ENCODE results near the gene LZTS2.
A peak's percentile ranks its signal among the peaks of the same experiment; 100 is the strongest.

LZTS2 gene

DNA sequence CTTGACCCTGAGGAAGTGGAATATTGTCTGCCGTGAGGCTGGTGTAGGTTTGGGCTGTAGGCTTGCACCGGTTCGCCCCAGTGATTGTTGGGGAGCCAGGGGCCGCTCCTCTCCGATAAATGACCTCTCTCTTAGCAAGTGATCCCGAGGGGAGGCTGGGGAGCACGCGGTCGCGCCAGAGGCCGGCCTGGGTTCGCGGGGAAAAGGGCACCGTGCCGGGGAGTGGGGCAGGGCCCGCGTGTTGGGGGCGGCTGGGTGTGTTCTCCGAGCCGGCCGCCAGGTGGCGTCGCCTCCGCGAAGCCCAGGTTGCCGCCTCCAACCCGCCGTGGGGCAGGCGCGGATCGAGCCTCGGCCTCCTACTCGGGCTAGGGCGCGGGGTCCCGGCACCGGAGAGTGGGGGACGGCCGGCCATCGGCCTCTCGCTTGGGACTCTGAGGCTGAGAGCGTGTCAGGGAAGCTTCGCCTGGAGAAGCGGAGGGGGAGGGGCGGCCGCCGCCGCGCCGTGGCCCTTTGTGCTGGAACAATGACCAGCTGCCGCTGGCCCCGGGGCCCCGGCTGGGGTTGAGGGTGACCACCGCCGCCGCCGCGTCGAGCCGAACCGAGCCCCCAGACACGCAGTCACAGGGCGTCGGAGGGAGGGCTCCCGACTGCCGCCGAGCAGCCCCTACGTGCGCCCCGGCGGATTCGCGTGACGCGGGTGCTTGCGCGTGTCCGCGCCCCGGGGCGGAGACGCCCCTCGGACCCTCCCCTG lies 442 bp upstream of the LZTS2 start:
- peak; percentile 92 for DNase-seq (ENCODE audit: low spot score)

DNA sequence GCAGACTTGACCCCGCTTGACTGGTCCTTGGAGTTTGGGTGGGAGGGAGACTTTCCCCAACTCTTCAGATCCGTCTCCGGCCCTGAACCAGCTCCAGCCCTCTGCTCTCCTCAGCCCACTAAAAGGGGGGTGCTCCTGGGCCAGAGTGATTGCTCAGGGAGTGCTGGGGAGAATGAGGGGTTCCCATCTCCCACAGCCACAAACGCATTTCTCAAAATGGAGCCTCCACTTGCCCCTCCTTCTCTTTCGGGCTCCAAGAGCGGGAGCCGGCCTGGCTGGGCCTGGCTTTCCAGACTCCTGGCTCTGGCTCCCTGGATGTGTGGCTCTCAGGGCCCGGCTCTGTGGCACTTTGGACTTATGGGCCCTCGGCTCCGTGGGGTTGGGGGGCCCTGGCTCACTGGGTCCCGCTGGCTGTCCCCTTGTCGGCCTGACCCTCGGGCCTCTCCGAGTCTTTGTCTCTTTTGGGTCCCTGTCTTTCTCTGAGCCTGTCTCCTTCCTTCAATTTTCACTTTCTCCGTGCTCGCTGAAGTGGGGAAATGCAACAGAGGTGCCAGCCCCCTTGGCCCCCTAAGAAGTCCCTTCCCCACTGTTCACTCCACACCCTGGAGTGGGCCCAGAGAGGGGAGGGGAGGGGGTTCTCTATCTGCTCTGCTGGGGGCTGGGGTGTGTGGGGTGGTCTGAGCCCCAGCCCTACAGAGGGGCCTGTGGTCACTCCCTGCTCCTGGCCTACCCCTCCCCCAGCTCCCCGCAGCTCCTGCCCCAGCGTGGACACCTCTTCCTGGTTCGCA lies 713 bp downstream of the LZTS2 start:
- DNase-seq (ENCODE audit: low spot score) = no peak

DNA sequence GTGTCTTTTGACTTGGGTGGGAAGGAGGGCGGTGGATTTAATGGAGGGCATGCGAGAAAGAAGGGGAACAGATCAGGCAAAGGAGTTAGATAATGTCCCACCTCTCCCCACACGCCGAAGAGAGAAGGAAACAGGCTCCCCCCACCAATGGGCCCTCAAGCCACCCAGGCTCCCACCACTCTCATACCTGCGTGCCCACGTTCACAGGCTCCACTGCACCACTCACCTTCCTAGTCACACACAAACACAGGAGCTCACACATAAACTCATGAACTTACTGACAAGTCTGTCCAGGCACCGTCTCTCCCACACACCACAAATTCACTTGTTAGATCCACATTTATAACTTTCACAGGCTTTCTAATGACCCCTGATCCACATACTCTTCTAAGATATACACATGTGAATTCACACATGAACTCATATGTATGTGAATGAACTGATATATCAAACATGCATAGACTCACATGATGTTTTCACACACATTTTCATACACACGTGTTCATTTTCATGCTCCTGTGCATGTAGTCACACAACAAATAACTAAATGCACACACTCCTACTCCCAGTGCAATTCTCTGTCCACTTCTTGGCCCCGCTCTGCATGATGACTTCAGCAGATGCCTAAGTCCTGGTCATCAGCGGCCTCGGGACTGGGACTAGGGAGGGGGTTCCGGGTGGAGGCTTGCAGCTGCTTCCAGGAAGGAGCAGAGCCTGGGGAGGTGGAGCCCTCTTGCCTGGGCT lies 1.5 kb downstream of the LZTS2 start:
- DNase-seq (ENCODE audit: low spot score) = no peak

DNA sequence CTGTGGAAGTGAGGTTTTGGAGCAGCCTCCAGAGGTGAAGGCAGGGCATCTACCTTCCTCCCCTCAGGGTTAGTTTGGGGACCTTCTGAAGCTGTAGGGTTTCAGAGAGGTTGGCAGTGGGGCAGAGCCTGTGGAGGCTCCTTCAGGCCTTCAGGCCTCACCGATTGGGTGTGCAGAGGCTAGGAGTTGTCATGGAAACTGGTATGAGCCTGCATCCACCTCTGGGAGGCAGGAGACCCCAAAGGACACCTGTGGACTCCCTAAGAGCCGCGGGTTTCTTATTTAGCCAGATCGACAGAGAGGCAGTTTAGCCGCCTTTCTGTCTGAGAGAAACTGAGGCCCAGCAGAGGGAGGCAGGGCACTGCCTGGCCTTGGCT lies 2.0 kb downstream of the LZTS2 start:
- DNase-seq (ENCODE audit: low spot score) = no peak

DNA sequence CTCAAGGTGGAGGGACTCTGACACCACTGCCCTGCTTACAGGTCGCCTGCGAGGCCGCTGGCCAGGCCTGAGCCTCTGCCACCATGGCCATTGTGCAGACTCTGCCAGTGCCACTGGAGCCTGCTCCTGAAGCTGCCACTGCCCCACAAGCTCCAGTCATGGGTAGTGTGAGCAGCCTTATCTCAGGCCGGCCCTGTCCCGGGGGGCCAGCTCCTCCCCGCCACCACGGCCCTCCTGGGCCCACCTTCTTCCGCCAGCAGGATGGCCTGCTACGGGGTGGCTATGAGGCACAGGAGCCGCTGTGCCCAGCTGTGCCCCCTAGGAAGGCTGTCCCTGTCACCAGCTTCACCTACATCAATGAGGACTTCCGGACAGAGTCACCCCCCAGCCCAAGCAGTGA lies 2.8 kb downstream of the LZTS2 start:
- DNase-seq (ENCODE audit: low spot score) = no peak

DNA sequence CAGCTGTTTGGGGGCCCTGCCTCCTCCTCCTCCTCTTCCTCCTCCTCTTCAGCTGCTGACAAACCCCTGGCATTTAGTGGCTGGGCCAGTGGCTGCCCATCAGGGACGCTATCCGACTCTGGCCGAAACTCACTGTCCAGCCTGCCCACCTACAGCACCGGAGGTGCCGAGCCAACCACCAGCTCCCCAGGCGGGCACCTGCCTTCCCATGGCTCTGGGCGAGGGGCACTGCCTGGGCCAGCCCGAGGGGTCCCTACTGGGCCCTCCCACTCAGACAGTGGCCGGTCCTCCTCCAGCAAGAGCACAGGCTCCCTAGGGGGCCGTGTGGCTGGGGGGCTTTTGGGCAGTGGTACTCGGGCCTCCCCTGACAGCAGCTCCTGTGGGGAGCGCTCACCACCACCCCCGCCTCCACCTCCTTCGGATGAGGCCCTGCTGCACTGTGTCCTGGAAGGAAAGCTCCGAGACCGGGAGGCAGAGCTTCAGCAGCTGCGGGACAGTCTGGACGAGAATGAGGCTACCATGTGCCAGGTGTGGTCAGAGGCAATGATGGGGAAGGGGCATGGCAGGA lies 4.1 kb downstream of the LZTS2 start:
- DNase-seq (ENCODE audit: low spot score) = no peak

DNA sequence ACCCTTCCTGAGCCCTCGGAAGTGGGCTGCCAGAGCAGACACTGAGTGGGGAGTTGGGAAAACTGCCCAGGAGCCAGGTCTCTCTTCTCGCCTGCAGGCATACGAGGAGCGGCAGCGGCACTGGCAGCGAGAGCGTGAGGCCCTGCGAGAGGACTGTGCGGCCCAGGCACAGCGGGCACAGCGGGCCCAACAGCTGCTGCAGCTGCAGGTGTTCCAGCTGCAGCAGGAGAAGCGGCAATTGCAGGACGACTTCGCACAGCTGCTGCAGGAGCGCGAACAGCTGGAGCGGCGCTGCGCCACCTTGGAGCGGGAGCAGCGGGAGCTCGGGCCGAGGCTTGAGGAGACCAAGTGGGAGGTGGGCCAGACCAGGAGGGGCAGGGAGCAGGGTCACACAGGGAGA lies 5.8 kb downstream of the LZTS2 start:
- no peak for DNase-seq (ENCODE audit: low spot score)

DNA sequence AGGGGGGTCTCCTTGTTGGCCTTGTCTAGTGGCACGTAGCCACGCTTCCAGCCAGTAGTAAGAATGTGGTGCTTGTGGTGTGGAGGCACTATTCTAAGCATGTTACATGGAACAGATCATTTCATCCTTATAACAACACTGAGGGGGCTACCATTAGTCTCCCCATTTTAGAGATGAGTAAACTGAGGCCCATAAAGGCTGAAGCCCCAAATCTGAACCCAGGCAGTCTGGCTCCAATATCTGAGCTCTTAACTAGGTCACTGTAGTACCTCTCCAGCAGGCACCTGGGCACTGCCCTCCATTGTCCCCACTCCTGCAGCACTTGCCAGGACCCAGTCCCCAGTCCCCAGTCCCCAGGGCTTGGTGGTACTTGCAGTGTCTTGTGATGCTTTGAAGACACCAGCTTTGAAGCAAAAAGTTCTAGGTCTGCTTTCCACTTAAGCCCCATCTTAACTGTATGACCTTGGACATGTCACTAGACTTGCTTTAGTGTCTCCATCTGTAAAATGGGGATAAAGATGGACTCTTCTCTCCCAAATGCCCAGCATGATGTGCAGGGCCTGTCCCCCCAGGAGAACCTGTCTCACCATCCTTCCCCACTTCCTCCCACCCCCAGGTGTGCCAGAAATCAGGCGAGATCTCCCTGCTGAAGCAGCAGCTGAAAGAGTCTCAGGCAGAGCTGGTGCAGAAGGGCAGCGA lies 6.4 kb downstream of the LZTS2 start:
- no peak for DNase-seq (ENCODE audit: low spot score)

DNA sequence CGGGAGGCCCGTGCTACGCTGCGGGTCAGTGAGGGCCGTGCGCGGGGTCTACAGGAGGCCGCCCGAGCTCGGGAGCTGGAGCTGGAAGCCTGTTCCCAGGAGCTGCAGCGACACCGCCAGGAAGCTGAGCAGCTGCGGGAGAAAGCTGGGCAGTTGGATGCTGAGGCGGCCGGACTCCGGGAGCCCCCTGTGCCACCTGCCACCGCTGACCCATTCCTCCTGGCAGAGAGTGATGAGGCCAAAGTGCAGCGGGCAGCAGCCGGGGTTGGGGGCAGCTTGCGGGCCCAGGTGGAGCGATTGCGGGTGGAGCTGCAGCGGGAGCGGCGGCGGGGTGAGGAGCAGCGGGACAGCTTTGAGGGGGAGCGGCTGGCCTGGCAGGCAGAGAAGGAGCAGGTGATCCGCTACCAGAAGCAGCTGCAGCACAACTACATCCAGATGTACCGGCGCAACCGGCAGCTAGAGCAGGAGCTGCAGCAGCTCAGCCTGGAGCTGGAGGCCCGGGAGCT lies 7.0 kb downstream of the LZTS2 start:
- DNase-seq (ENCODE audit: low spot score) = no peak

DNA sequence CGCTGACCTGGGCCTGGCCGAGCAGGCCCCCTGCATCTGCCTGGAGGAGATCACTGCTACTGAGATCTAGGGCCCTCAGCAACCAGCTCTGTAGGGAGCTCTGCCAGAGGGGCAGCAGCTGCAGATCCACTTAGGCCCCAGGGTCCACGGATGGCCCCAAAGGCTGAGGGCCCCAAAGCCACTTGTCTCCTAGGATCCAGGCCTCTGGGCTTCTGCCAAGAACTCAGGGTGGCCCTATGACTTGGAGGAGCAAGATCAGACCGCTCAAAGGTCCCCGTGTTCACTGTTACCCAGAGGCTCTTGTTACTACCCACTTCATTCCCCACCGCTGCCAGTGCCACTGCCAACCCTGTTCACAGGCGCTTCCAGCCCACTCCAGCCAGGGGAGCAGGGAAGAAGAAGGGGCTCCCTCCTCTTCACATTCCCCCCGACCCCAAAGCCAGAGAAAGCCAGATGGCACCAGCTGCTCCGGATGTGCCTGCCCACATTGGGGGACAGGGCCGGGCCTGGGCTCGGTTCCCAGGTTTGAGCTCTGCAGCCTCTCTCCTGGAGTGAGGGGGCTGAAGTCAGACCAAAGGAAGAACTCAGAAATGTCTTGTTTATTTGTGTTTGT lies 7.6 kb downstream of the LZTS2 start:
- DNase-seq (ENCODE audit: low spot score) = no peak

DNA sequence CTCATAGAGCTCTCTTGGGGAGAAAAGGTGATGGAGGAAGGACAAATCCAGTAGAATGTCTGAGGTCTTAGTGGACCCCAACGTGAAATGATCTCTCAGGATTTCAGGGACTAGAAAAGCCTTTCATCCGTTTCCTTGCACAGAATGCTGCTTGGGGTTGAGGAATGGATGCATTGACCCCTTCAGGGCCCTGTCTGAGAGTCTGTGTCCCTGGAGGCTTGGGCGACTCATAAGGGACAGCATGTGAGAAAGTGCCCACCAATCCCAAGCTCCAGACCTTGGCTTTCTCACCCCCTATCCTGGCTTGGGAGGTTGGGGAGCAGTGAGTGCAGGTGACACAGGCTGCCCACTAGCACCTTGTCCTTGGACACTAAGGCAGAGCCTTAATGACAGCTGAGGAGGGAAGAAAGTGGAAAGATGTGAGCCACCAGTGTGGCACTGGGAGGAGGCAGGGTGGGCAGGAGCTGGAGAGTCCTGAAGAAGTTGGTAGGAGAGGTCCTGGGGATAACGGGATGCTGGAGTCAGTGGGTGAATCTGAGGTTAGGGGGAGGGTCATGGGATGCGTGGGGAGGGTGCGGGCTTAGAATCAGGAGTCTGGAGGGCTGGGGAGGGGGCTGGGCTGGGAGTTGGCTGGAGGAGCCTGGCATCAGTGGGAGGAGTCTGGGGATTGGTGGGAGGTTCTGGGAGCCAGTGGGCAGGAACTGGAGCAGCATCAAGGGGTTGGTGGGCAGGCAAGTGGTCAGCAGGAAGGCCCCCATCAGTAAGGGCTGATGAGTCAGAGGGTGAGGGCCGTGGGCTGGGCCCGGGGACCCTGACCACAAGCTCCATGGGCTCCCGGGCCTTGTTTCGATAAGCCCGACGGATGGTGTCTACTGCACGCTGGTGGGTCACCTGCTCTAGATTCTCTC lies 8.6 kb downstream of the LZTS2 start:
- DNase-seq (ENCODE audit: low spot score) = no peak

DNA sequence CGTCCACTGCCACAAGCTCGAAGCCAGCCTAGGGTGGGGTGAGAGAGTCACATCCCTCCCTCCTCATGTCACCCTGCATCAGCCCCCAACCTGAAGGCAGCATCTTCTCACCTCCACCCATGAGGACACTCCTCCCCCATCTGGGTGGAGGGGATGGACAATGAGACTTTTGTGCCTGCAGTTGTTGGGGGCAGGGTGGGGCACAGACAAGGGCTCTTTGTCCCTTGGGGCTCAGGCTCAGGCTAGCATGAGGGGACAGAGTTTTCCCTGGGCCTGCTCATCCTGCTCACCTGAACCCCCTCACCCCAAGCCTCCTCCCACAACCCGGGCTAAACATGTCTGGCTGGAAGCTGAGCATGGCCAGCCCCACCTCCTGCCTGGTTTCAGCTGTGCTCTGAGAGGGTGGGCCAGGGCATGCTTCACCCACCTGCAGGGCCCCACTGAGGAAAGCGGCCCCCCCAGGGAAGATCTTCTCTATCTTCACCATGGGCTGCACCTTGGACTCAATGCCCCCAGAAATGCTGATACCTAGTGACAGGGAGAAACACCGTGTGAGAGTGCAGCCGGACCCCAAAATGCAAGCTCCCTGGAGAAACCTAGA lies 9.3 kb downstream of the LZTS2 start:
- DNase-seq (ENCODE audit: low spot score) = no peak

DNA sequence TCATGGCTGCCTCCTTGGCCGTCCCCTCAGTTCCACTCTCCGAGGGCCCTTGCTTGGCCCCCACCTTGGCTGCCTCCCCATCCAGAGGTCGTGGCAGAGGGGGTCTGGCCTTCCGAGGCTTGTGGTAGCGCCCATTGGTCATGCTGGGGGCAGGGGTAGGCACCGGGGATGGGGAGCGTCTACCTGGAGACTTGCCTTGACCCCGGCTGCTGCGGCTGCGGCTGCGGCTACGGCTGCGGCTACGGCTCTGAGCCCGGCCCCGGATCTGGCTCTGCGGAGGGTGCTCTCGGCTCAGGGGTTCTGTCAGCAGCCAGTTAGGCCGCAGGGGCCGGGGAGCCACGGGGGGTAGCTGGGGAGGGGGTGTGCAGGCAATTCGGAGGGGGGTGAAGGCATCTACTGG lies 10.7 kb downstream of the LZTS2 start:
- no peak for DNase-seq (ENCODE audit: low spot score)

DNA sequence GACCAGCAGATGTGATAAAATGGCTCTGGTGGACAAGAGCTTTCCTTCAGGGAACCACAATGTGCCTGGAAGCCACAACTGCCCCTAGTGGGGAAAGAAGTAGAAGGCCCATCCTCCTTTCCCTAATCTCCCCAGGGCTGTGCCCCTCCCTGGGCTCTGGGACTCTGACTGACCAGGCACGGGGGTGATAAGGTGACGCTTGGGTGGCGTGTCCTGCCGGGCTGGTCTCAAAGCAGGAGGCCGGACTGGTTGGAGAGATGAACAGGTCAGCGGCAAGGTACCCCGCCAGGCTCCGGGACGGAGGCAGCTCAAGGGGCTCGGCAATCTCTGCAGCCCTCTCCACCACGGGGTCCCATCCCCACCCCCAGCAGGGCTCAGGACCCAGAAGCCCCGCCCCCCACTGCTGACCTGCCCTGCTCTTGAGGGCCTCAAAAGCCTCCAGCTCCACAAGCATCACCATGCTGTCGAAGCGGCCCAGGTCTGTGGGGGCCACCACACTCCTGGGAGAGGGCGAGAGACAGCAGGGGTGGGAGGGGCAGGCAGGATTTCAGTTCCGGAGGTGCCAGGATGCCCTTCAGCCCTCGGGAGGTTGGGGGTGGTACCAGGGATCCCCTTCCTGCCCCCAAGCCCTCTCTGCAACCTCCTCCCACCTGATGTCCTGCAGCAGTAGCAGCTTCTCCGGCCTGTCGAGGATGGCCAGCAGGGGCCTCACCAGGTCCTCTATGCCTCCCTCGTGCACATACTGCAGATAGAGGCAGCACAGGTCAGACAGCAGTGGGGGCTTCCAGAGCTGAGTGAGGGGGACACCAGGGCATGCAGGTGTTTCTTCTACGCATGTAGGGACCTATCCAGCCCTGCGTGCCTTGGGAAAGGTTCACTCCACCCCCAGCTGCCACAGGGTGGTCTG lies 12.2 kb downstream of the LZTS2 start:
- DNase-seq (ENCODE audit: low spot score) = no peak

DNA sequence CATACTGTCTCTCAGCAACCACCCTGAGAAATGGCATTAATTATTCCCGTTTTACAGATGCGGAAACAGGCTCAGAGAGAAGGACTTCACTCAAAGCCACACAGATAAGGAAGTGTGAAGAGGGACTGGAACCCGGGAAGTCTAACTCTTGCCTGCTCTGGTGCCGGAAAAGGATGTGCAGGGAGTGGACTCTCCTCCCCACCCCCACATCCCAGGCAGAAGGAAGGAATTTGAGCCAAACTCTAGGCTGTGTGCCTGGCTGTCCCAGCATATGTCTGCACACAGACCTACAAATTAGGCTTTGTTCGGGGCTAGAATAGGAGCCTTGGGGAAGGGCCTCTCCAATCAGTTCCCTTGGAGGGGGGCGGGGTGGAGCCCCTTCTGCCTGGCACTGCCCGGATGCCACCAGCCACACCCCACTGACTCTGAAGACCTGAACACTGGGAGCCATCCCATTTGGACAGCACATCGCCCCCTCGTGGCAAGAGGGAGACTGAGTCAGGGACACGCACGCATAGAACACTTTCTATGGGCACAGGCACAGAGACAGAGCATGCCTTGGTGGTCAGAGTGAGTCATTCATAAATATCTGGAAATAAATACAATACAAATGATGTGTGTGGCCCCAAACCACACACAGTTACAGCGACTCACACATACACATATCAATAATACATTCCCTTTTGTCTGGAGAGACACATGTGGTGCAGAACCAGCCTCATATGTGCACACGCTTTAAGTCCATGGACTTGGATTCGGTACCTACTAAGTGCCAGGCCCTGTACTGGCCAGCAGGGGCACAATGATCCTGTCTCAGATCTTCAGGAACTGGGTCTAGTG lies 13.1 kb downstream of the LZTS2 start:
- DNase-seq (ENCODE audit: low spot score) = peak; percentile 85

DNA sequence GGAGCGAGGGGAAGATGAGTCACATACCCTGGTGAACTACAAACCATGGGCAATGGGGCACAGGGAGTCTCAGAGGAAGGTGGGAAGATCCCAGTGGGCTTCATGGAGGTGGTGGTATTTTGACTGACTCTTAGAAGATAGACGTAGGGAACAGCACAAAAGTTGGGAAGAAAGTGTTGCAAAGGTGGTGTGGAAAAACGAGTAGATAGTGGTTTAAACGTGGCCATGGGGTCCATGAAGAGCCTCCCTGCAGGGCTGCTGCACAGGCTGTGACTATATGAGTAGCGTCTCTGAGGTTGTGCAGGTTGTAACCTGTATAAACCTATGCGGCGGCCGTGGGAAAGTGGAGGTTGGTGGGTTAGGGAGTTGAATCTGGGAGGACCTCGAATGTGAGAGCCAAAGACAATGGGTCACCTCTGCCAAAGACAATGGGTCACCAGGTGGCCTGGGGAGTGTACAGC lies 13.8 kb downstream of the LZTS2 start:
- no peak for DNase-seq (ENCODE audit: low spot score)

DNA sequence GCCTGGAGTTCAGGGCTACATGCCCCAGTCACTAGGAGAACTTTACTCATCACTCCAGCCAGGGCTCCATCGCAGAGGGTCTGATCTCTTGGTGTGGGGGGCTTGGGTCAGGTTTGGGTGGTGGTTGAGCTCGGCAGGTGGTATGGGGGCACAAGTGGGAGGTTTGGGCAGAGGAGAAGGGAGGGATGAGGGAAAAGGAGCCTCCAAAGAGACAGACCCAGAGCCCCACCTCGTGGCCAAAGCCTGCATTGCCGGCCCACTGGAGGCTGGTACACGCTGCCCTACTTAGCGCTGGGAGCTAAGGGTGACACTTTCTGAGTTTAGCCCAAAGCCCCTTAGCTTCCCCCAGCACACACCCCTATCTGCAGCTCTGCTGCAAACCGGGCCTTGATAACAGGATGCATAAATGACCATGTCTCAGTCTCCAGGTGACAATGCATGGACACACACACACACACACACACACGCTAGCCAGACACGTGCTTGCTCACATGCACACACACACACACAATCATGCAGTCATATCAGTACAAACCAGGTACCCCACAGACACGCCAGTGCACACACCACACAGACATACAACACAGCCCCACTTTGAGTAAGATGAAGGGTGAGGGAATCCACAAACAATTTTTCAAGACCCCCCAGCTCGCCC lies 14.7 kb downstream of the LZTS2 start:
- DNase-seq (ENCODE audit: low spot score) = peak; percentile 89
